Activated CD8-positive, alpha-beta T cell treated with anti-CD3 and anti-CD28 coated beads, Interleukin-2, amount 10 ng/mL, durations not matched to agents 7 days and 5 days (primary cell): ENCODE data around the gene DGKE. TPM values are rescaled to one million over a fixed set of nuclear protein-coding genes. Genes with fewer than 3 reads are reported as not detected.

Experiments used
- ATAC-seq: fragments of 150-1000 bp; cut with Tn5 transposase; one replicate; pipeline ENCODE4 v1.10.0; 2021; ENCODE audit warnings: moderate library complexity
- CTCF ChIA-PET: fragments of 350-600 bp; sonication (Branson Sonifier 250); formaldehyde crosslinking; loops from one replicate; lab custom pipeline; 2021; ENCODE audit warnings: antibody characterized with exemption; lab: Charles Lee
- POLR2A ChIA-PET: fragments of 350-600 bp; sonication (Branson Sonifier 250); formaldehyde crosslinking; loops from one replicate; lab custom pipeline; 2021; ENCODE audit warnings: antibody characterized with exemption; lab: Charles Lee
- DNase-seq: peaks from one replicate; pipeline ENCODE4 v3.0.0-alpha.2; 2020
- H3K27ac Mint-ChIP-seq: one replicate; pipeline ENCODE4 v1.8.0; 2021; ENCODE audit warnings: mild to moderate bottlenecking, mixed read lengths
- H3K27me3 Mint-ChIP-seq: one replicate; pipeline ENCODE4 v1.8.0; 2021; ENCODE audit warnings: low read depth, mixed read lengths
- H3K36me3 Mint-ChIP-seq: one replicate; pipeline ENCODE4 v1.8.0; 2021; ENCODE audit warnings: low read depth, mixed read lengths
- H3K4me1 Mint-ChIP-seq: one replicate; pipeline ENCODE4 v1.8.0; 2021; ENCODE audit warnings: low read depth, mixed read lengths
- H3K4me3 Mint-ChIP-seq: one replicate; pipeline ENCODE4 v1.8.0; 2021; ENCODE audit warnings: mild to moderate bottlenecking, mixed read lengths
- H3K9me3 Mint-ChIP-seq: one replicate; pipeline ENCODE4 v1.8.0; 2022; ENCODE audit warnings: mixed read lengths; ENCODE audit not compliant: insufficient read depth
- total RNA-seq, 2 experiments: library from RNA; stranded (reverse); gene quantifications; one replicate each; pipeline ENCODE4 v1.2.3, GENCODE V29; 2021

Gene DGKE
- total RNA-seq, 2 experiments from 2014 or later = 30.8 to 31.1 TPM

DNA sequence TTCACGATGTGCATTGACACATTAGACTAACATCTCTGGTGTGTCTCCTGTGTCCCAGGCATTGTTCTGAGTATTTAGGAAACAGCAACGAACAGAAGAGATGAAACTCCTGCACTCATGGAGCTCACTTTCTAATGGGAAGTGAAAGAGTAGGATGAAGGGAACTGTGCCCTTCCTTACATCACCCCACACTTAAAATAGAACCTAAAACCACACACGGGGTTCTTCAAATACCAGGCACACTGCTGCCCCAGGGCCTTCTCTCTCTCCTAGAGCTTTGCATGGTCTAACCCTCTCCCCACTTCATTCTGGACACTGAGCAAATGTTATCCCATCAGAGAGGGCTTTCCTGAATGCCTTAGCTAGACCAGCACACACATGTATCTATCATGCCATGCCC lies 46.2 kb downstream of the DGKE start:
- ChIA-PET CTCF (interaction anchor here (0.7 to 0.8 kb wide), 2 partner anchors 37 to 60 kb away, joined by 3 read pairs; no protein-coding TSS in a partner anchor), POLR2A (no interaction called here)
- Mint-ChIP-seq H3K4me3 (no peak overlapping the region), H3K27me3 (peaks cover 3% of the 10 kb centered on the region), H3K36me3 (peaks cover 4% of the 10 kb centered on the region), H3K4me1 (no peaks in the 10 kb centered on the region), H3K27ac (no peak overlapping the region), H3K9me3 (no peaks in the 10 kb centered on the region)
- DNase-seq (no peak), ATAC-seq (no peak)

DNA sequence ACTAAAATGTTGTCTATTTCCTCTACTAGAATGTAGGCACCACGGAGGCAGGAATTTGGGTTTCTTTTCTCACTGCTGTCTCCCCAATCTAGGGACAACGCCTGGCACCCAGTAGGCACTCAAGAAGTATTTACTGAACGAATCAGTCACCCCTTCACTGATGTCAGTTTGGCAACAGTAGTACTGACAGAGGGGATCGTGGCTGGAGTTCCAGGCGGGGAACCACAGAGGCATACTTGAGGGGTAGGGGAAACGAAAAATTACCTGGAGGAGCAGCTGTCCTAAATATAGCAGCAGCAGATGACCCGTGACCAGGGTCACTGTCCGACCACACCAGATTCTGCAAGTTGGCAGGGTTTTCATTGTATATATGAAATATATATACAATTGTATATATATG lies 46.6 kb downstream of the DGKE start:
- no peak overlapping the region for H3K4me3 Mint-ChIP-seq
- ATAC-seq (no peak), DNase-seq (no peak)
- H3K9me3 Mint-ChIP-seq = no peaks in the 10 kb centered on the region
- H3K4me1 Mint-ChIP-seq = no peaks in the 10 kb centered on the region
- peaks cover 3% of the 10 kb centered on the region for H3K27me3 Mint-ChIP-seq
- POLR2A ChIA-PET = no interaction called here
- CTCF ChIA-PET = interaction anchor here (0.7 kb wide), 1 partner anchor 59 kb away, joined by 3 read pairs; no protein-coding TSS in a partner anchor
- H3K27ac Mint-ChIP-seq = no peak overlapping the region
- H3K36me3 Mint-ChIP-seq = peaks cover 6% of the 10 kb centered on the region

DNA sequence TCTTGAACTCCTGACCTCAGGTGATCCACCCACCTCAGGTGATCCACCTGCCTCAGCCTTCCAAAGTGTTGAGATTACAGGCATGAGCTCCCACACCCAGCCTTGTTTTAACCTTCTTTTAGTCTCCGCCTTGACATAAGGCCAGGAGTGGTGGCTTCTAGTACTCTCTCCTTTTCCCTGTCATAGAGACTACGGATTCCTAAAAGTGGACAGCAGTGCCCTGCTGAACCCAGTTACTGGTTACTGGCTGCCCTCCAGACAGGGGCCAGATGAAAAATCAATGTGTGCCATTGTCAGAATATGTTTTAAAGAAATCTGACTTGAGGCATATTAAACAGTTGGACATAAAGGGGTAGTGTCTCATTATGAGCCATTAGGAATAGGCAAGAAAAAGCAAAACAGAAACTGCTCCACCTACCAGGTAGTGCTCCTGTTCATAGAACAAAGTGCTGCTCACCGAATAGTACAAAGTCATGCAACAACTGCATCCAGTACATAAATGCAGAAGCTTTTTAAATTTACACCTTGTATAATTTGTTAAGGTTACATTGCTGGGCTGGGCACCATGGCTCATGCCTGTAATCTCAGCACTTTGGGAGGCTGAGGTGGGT lies 47.8 kb downstream of the DGKE start:
- CTCF ChIA-PET = no interaction called here
- ATAC-seq (no peak), DNase-seq (no peak)
- no peak overlapping the region for H3K4me3 Mint-ChIP-seq
- no peaks in the 10 kb centered on the region for H3K27me3 Mint-ChIP-seq
- no peaks in the 10 kb centered on the region for H3K4me1 Mint-ChIP-seq
- no peak overlapping the region for H3K27ac Mint-ChIP-seq
- H3K9me3 Mint-ChIP-seq = no peaks in the 10 kb centered on the region
- H3K36me3 Mint-ChIP-seq = peaks cover 12% of the 10 kb centered on the region
- POLR2A ChIA-PET = no interaction called here

DNA sequence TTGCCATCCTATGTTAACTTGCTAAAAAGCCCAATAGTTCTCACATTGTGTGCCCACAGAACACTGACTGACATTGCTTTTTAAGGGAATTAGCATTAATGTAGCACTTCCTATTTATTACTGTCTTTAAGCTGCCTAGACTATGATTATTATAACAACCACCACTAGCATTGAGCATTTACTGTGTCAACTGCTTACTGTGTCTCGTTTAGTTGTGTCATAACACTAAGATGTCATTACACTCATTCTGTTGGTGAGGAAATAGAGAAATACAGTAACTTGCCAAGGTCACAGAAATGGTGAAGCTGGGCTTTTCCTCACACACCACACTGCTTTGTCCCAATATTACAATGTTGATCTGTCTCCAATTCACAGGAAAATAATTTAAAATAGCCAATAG lies 49.7 kb downstream of the DGKE start:
- ChIA-PET POLR2A (no interaction called here), CTCF (interaction anchor here (0.8 to 1.5 kb wide), 2 partner anchors 10 to 64 kb away, joined by 3 read pairs; no protein-coding TSS in a partner anchor)
- Mint-ChIP-seq H3K27me3 (no peaks in the 10 kb centered on the region), H3K4me1 (no peaks in the 10 kb centered on the region), H3K4me3 (no peak overlapping the region), H3K36me3 (peaks cover 29% of the 10 kb centered on the region), H3K9me3 (peaks cover 6% of the 10 kb centered on the region), H3K27ac (no peak overlapping the region)
- DNase-seq (no peak), ATAC-seq (no peak)

DNA sequence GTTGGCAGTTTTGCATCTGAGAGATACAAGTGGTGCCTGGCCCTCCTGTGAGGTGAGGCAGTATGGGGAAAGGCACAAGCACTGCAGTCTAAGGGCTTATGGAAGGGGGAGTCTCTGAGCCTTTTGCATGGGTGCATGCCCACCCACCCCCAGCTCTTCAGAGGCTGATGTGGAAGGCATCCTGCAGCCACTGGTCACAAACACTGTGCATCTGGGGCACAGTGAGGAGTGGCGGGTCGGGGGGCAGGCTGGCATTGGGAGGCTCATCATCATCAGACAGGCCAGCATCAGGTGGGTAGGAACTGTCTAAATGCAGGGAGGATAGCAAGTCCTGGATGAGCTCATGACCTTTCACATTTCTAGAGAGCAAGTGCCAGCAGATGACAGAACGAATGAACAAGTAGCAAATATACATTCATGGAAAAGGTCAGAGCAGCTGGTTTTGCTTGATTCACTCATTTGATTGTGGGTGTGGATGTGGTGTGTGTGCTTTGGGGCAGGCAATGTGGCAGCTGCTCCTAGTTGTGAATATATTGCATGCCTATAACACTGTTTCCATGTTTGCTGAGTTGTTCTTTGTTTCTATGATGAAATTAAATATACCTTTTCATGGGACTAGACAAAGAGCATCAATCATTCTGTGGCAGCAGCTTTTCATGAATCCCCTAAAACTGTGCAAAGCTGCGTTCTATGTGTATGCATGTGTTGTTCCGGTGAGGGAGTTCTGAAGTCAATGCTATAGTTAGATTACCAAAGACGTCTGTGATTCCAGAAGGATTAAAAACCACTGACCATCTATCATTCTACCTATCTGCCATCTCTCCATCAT lies 50.7 kb downstream of the DGKE start:
- ChIA-PET POLR2A (no interaction called here), CTCF (interaction anchor here (1.1 to 1.5 kb wide), 2 partner anchors 55 to 65 kb away, joined by 3 read pairs; no protein-coding TSS in a partner anchor)
- no peak for DNase-seq
- no peaks in the 10 kb centered on the region for H3K4me1 Mint-ChIP-seq
- peaks cover 40% of the 10 kb centered on the region for H3K36me3 Mint-ChIP-seq
- H3K27ac Mint-ChIP-seq = no peak overlapping the region
- no peaks in the 10 kb centered on the region for H3K27me3 Mint-ChIP-seq
- no peak overlapping the region for H3K4me3 Mint-ChIP-seq
- peaks cover 9% of the 10 kb centered on the region for H3K9me3 Mint-ChIP-seq
- ATAC-seq = no peak

DNA sequence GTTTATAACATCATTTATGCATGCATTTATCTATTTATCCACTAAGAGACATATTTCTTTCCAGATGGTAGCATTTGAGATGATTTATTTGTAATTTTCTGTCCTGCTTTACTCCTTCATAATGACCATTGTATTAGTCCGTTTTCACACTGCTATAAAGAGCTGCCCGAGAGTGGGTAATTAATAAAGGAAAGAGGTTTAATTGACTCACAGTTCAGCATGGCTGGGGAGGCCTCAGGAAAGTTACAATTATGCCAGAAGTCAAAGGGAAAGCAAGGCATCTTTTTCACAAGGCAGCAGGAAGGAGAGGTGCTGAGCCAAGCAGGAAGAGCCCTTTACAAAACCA lies 51.3 kb downstream of the DGKE start:
- no peak for DNase-seq
- no peak for ATAC-seq
- H3K27ac Mint-ChIP-seq = peak overlapping the region; percentile 53
- H3K36me3 Mint-ChIP-seq = peaks cover 46% of the 10 kb centered on the region
- CTCF ChIA-PET = interaction anchor here (1.1 kb wide), 1 partner anchor 54 kb away, joined by 3 read pairs; no protein-coding TSS in a partner anchor
- H3K4me1 Mint-ChIP-seq = no peaks in the 10 kb centered on the region
- POLR2A ChIA-PET = no interaction called here
- no peaks in the 10 kb centered on the region for H3K27me3 Mint-ChIP-seq
- H3K4me3 Mint-ChIP-seq = no peak overlapping the region
- peaks cover 9% of the 10 kb centered on the region for H3K9me3 Mint-ChIP-seq

DNA sequence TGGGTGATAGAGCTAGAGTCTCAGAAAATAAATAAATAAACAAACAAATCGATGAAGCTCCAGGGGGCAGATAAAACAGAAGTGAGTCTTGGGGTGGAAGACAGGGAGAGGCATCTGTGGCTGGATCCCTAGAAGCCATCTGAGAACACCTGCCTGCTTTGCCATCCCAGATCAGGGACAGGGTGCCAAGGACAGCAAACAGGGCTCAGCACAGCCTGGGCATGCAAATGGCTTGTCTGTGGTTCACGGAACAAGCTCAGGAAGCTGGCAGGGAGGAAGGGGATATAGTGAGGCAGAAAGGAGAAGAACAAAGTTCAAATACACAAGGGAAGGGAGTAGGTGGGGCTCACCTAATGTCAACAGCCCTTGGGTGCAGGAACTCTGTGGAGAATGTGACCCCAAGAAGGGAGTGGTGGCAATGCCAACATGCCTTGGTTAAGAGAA lies 52.4 kb downstream of the DGKE start:
- Mint-ChIP-seq H3K4me3 (no peak overlapping the region), H3K36me3 (peaks cover 56% of the 10 kb centered on the region), H3K4me1 (no peaks in the 10 kb centered on the region), H3K27ac (no peak overlapping the region), H3K27me3 (no peaks in the 10 kb centered on the region), H3K9me3 (peaks cover 9% of the 10 kb centered on the region)
- no peak for ATAC-seq
- ChIA-PET CTCF (no interaction called here), POLR2A (no interaction called here)
- DNase-seq = no peak

DNA sequence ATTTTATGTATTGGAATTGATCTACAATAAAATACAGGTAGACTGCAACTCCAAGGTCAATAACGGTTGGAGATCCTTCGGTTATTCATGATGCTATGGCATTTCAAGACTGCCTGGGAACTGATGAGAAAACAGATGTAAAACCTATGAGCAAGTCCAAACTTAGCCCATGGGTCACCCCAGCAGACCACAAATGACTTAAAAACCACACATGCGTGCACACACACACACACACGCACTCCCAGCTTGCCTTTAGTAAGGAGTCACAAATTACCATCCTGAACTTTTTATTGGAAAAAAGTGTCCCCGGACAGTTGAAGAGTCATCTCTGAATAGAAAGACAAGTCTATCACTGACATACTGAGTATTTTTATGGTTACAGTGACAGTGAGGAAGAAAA lies 53.2 kb downstream of the DGKE start:
- Mint-ChIP-seq H3K27me3 (no peaks in the 10 kb centered on the region), H3K9me3 (peaks cover 9% of the 10 kb centered on the region), H3K4me3 (no peak overlapping the region), H3K36me3 (peaks cover 64% of the 10 kb centered on the region), H3K27ac (no peak overlapping the region), H3K4me1 (no peaks in the 10 kb centered on the region)
- no peak for ATAC-seq
- POLR2A ChIA-PET = no interaction called here
- DNase-seq = no peak
- CTCF ChIA-PET = no interaction called here

DNA sequence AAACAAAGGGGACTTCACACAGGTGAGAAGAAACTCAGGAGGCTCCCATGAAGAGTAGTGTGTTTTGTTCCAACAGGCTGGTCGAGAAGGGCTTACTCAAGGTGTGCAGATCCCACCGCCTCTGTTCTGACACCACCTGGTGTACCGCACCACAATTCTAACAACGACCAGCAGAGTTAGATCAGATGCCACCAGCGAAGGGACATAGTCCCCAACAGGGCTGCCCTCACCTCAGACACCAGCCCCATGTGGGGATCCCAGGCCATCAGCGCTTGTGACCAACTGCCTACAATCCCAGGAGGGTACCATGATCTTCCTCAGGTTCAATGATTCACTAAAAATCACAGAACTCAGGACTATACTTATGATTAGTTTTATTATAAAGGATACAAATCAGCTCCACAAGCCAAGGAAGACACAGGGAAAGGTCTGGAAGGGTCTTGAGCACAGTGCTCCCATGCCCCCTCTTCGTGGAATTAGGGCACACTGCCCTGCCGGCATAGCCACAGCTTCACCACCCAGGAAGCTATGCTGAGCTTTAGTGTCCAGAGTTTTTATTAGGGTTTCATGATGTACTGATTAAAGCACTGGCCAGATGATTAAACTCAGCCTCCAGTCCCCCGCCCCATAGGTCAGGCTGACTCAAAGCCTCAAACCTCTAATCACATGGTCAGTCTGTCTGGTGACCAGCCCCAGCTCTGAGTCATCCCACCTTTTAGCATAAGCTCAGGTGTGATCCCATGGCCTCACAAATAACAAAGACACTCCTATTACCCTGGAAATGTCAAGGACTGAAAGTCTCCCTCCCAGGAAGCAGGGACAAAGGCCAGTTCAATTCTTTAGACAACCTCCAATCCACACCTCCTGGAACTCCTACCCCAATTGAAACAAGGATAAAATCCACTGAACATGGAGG lies 53.9 kb downstream of the DGKE start:
- ChIA-PET CTCF (interaction anchor here (1.0 kb wide), 1 partner anchor 68 kb away, joined by 3 read pairs; no protein-coding TSS in a partner anchor), POLR2A (interaction anchor here (0.7 to 2.2 kb wide), 2 partner anchors 12 to 26 kb away, joined by 3 to 6 read pairs; partner anchors contain the start of gene TRIM25)
- no peak overlapping the region for H3K27ac Mint-ChIP-seq
- H3K36me3 Mint-ChIP-seq = peaks cover 71% of the 10 kb centered on the region
- H3K4me1 Mint-ChIP-seq = no peaks in the 10 kb centered on the region
- H3K4me3 Mint-ChIP-seq = no peak overlapping the region
- H3K9me3 Mint-ChIP-seq = peaks cover 9% of the 10 kb centered on the region
- H3K27me3 Mint-ChIP-seq = no peaks in the 10 kb centered on the region
- DNase-seq (no peak), ATAC-seq (no peak)

DNA sequence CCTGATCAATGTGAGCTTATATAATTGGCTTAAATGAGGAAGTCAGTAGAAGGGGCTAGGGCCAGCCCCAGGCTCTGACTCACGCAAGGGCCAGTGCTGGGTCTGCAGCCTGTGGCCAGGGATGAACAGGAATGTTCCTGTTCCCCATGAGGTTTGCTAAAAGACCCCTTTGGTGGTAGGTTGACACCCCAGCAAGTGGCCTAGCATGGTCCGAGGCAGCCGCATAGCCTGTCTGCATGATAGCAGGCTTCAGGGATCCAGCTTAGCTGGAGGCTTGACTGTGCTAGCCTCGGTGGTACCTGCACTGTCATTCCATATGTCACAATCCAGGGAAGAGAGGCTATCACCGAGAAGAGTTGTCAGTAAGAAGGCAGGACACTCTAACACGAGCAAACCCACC lies 56.4 kb downstream of the DGKE start:
- Mint-ChIP-seq H3K4me1 (no peaks in the 10 kb centered on the region), H3K9me3 (peaks cover 9% of the 10 kb centered on the region), H3K36me3 (peaks cover 90% of the 10 kb centered on the region), H3K27ac (no peak overlapping the region), H3K27me3 (no peaks in the 10 kb centered on the region), H3K4me3 (no peak overlapping the region)
- ChIA-PET POLR2A (interaction anchor here (1.1 kb wide), 1 partner anchor 56 kb away, joined by 3 read pairs; the partner anchor contains the start of genes C17orf67 and DGKE), CTCF (interaction anchor here (0.9 to 1.9 kb wide), 2 partner anchors 37 to 71 kb away, joined by 3 to 7 read pairs; no protein-coding TSS in a partner anchor)
- DNase-seq (no peak), ATAC-seq (no peak)
